ENCODE data around the gene LRRC41.

Gene LRRC41

GRCh38 chr1:46285730-46286477 lies 17.5 kb downstream of the LRRC41 start:
- DNase-seq (ENCODE audit: extremely low spot score): peak; percentile 30
- TF ChIP-seq FOXK2 (IDR thresholded peaks at IDR 0.05) (no peak), LEF1 (IDR thresholded peaks at IDR 0.05; ENCODE audit: borderline replicate concordance) (no peak), PKNOX1 (IDR thresholded peaks at IDR 0.05) (peak; percentile 96), CTBP1 (IDR thresholded peaks at IDR 0.05; ENCODE audit: borderline replicate concordance) (no peak), TARDBP (IDR thresholded peaks at IDR 0.05) (no peak), SP1 (IDR thresholded peaks at IDR 0.05) (no peak), BHLHE40 (IDR thresholded peaks at IDR 0.05; ENCODE audit: borderline replicate concordance) (no peak), ARNT (IDR thresholded peaks at IDR 0.05) (no peak)
- ChIA-PET POLR2A (interaction anchor here (0.6 to 2.4 kb wide), 6 partner anchors 9 to 54 kb away, joined by 3 to 10 read pairs (median 6); partner anchors contain the start of genes LRRC41, NSUN4 and UQCRH), CTCF (interaction anchor here (0.7 kb wide), 2 partner anchors 12 to 67 kb away, joined by 3 to 4 read pairs; no protein-coding TSS in a partner anchor)

DNA sequence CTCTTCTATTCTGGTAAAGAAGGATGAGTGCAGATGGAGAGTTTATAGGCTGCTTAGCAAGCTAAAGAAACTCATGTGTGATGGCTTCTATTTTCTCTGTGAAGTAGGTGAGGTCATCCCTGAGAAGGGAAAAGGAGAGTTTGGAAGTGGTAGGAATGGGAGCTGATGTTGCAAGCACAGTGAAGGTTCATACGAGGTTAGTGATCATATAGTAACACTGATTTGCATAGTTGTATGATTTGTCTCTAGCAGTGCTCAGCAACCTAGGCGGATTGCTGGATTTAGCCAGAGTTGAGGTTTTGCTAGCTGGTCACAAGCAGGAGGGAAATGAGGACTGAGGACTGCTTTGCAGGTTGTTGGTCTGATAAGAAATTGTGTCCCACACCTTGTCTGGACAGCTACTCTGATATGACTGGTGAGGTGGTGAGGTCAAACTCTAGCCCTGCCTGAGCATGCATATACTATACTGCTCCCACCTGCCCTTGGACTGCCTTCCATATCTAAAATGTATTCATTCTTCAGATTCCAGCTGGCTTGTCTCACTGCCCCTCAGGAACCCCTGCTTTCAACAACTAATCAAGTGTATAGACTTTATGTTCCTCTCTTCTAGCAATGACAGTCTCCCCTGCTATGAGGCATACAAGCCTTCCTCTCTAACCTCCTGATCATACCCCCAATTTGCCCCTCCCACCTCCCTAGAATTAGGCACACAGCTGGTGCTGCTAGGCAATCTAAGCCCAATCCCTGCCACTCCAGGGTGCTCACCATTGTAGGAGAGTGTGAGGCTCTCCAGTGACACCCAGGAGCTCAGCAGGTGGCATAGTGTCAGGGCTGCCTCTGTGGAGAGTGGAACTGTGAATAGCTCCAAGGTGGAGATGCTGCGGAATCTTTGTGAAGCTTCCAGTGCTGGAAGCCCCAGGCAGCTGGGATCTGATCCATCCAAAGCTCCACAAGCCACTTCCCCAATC lies 18.5 kb downstream of the LRRC41 start:
- TF ChIP-seq CTBP1 (IDR thresholded peaks at IDR 0.05; ENCODE audit: borderline replicate concordance) (no peak), BHLHE40 (IDR thresholded peaks at IDR 0.05; ENCODE audit: borderline replicate concordance) (no peak), FOXK2 (IDR thresholded peaks at IDR 0.05) (no peak), FOXA1 (IDR thresholded peaks at IDR 0.05) (no peak), HDGF (IDR thresholded peaks at IDR 0.05; ENCODE audit: borderline replicate concordance) (no peak), NFRKB (IDR thresholded peaks at IDR 0.05) (no peak), SUZ12 (IDR thresholded peaks at IDR 0.05) (no peak), ZNF384 (IDR thresholded peaks at IDR 0.05) (no peak), ELF4 (IDR thresholded peaks at IDR 0.05) (no peak), PKNOX1 (IDR thresholded peaks at IDR 0.05) (no peak), L3MBTL2 (conservative IDR thresholded peaks at IDR 0.05) (no peak), SP1 (IDR thresholded peaks at IDR 0.05) (no peak), TARDBP (IDR thresholded peaks at IDR 0.05) (no peak), ARNT (IDR thresholded peaks at IDR 0.05) (no peak), LEF1 (IDR thresholded peaks at IDR 0.05; ENCODE audit: borderline replicate concordance) (no peak), FOXM1 (IDR thresholded peaks at IDR 0.05; ENCODE audit: borderline replicate concordance) (no peak)
- CTCF ChIA-PET: interaction anchor here (0.6 to 0.9 kb wide), 4 partner anchors 11 to 127 kb away, joined by 3 to 4 read pairs (median 3); no protein-coding TSS in a partner anchor
- POLR2A ChIA-PET: interaction anchor here (0.6 to 2.4 kb wide), 11 partner anchors 8 to 87 kb away, joined by 3 to 10 read pairs (median 4); partner anchors contain the start of genes LRRC41, NSUN4 and UQCRH
- DNase-seq (ENCODE audit: extremely low spot score): no peak

DNA sequence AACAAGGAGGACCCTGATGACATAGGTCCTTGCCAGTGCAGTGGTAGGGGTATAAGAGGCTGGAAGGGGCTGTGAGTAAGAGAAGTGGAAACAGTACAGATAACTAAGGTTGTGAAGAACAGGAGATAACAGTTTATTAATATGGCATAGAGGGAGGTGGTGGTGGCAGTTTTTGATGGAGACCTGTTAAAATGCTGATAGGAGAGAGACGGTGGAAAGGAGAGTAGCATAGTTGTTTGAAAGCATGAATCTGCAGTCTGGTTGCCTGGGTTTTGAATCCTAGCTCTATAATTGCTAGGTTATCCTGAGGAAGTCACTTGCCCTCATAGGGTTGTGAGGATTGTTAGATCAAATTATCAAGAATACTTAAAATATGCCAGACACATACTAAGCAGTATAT lies 19.4 kb downstream of the LRRC41 start:
- no peak for TF ChIP-seq LEF1 (IDR thresholded peaks at IDR 0.05; ENCODE audit: borderline replicate concordance)
- no peak for TF ChIP-seq FOXM1 (IDR thresholded peaks at IDR 0.05; ENCODE audit: borderline replicate concordance)
- TF ChIP-seq BHLHE40 (IDR thresholded peaks at IDR 0.05; ENCODE audit: borderline replicate concordance): no peak
- TF ChIP-seq PKNOX1 (IDR thresholded peaks at IDR 0.05): no peak
- TF ChIP-seq SP1 (IDR thresholded peaks at IDR 0.05): no peak
- no peak for TF ChIP-seq CTBP1 (IDR thresholded peaks at IDR 0.05; ENCODE audit: borderline replicate concordance)
- no peak for TF ChIP-seq HDGF (IDR thresholded peaks at IDR 0.05; ENCODE audit: borderline replicate concordance)
- TF ChIP-seq FOXK2 (IDR thresholded peaks at IDR 0.05): no peak
- TF ChIP-seq SUZ12 (IDR thresholded peaks at IDR 0.05): no peak
- TF ChIP-seq FOXA1 (IDR thresholded peaks at IDR 0.05): no peak
- no peak for TF ChIP-seq ELF4 (IDR thresholded peaks at IDR 0.05)
- no peak for TF ChIP-seq NFRKB (IDR thresholded peaks at IDR 0.05)
- TF ChIP-seq L3MBTL2 (conservative IDR thresholded peaks at IDR 0.05): no peak
- no peak for TF ChIP-seq TARDBP (IDR thresholded peaks at IDR 0.05)
- no peak for DNase-seq (ENCODE audit: extremely low spot score)
- ChIA-PET POLR2A (interaction anchor here (1.0 to 2.4 kb wide), 8 partner anchors 10 to 88 kb away, joined by 3 to 10 read pairs (median 6); partner anchors contain the start of genes LRRC41, NSUN4 and UQCRH), CTCF (interaction anchor here (0.7 to 0.9 kb wide), 2 partner anchors 10 to 27 kb away, joined by 3 to 4 read pairs; no protein-coding TSS in a partner anchor)

DNA sequence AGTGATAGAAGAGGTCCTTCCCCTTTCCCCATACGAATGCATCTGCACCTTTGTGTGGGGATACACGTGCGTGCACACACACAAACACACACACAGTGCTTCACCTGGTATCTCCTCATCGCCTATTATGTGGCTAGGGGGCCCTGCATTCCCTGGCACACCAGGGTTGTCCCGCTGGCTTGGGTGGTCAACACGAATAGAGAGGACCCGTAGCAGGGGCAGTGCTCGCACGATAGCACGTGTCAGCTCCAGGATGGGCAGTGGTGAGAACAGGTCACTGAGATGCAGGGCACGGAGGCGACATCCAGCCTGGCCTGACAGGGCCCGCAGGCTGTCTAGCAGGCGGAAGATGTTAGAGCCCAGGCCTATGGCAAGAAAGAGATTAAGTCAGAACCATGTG lies 22.4 kb downstream of the LRRC41 start:
- DNase-seq (ENCODE audit: extremely low spot score): no peak
- TF ChIP-seq PKNOX1 (IDR thresholded peaks at IDR 0.05) (no peak), ZNF384 (IDR thresholded peaks at IDR 0.05) (no peak)
- POLR2A ChIA-PET: no interaction called here
- CTCF ChIA-PET: interaction anchor here (0.7 kb wide), 1 partner anchor 147 kb away, joined by 3 read pairs; no protein-coding TSS in a partner anchor

- DNase-seq (ENCODE audit: extremely low spot score): no peak
- ChIA-PET CTCF (interaction anchor here (0.7 kb wide), 1 partner anchor 148 kb away, joined by 3 read pairs; no protein-coding TSS in a partner anchor), POLR2A (no interaction called here)
- no peak for TF ChIP-seq FOXM1 (IDR thresholded peaks at IDR 0.05; ENCODE audit: borderline replicate concordance)
Observed at GRCh38 chr1:46280092-46280491, 23.3 kb downstream of the LRRC41 start.

All from HEK293T (cell line).